ENCODE measurements around the gene DISC1. TPM values are rescaled to one million over a fixed set of nuclear protein-coding genes. Genes with fewer than 3 reads are reported as not detected.

DISC1 gene
- total RNA-seq, 1 experiment from 2014 or later: 1.8 TPM

DNA sequence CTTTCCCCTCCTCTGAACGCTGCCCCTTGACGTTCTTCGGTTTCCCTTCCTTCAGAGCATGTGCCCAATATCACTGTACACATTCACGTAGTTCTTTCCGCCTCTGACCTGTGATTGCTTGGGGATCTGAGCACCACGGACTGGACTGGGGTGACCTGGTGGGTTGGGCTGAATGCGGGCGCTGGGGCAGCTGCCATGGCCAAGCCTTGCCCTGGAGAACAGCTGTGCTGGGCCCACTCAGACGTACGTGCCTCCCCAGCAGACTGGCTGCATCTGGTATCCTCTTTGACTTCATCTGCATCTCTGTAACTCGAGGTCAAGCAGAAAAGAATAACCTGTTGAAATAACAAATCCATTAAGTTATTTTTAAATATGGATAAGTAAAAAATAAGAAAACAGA lies 35.1 kb upstream of the DISC1 start:
- CTCF ChIA-PET: interaction anchor here (0.9 to 2.0 kb wide), 2 partner anchors 11 to 276 kb away, joined by 3 to 4 read pairs; no protein-coding TSS in a partner anchor
- ATAC-seq: no peak

More for the DNA sequence above, 35.1 kb upstream of the DISC1 start:
- ChIA-PET RAD21 (ENCODE audit: low non-redundant PET in 1 of 2, low total read pairs in 2 of 2, uncharacterized antibody in 2 of 2, unreplicated experiment in 2 of 2) (interaction anchor here in 1 of 2 experiments (0.9 kb wide), 1 partner anchor 253 kb away, joined by 3 read pairs; the partner anchor contains the start of gene SPRTN), POLR2A (no interaction called here)
- Histone ChIP-seq H2AFZ (ENCODE audit: low read depth, low read length, poor library complexity, severe bottlenecking) (no peak overlapping the region), H3K27me3 (ENCODE audit: insufficient read depth, low read length) (no peaks in the 10 kb centered on the region), H3K79me2 (ENCODE audit: insufficient read depth, low read length) (no peaks in the 10 kb centered on the region), H3K9me3 (ENCODE audit: control insufficient read depth in 1 of 2, insufficient read depth in 1 of 2, low read depth in 1 of 2, low read length in 2 of 2) (no peaks in the 10 kb centered on the region), H4K20me1 (ENCODE audit: insufficient read depth) (no peaks in the 10 kb centered on the region), H3K4me2 (ENCODE audit: low read length) (no peak overlapping the region), H3K36me3 (ENCODE audit: control insufficient read depth in 1 of 2, insufficient read depth in 2 of 2, low read length in 2 of 2) (no peaks in the 10 kb centered on the region), H3K4me1 (ENCODE audit: control insufficient read depth in 1 of 2, insufficient read depth in 2 of 2, low read length in 2 of 2) (no peaks in the 10 kb centered on the region), H3K4me3 (replicated peaks in 1 of 2; ENCODE audit: low read depth in 1 of 2, low read length in 2 of 2) (no peak overlapping the region), H3K27ac (ENCODE audit: low read depth, low read length) (no peak overlapping the region), H3K9me2 (ENCODE audit: insufficient read depth) (no peaks in the 10 kb centered on the region), H3K9ac (ENCODE audit: low read length) (no peak overlapping the region)
- intact Hi-C loops (cut with micrococcal nuclease): no loop called here
- no peak for DNase-seq (ENCODE audit: low read depth, low spot score)
- no TSS peak for BruUV-seq (replicated peaks)
- TF ChIP-seq ZNF274 (IDR thresholded peaks at IDR 0.05; ENCODE audit: low read depth, low read length) (no peak), POLR2A (IDR thresholded peaks at IDR 0.05; ENCODE audit: borderline replicate concordance, extremely low read depth, insufficient read depth, insufficient read length) (no peak), POLR2AphosphoS5 (IDR thresholded peaks at IDR 0.05; ENCODE audit: low read depth, low read length) (no peak), CEBPB (IDR thresholded peaks at IDR 0.05; ENCODE audit: low read depth) (no peak), ZBTB33 (IDR thresholded peaks at IDR 0.05; ENCODE audit: extremely low read depth, insufficient replicate concordance, low read length) (no peak), FOSL1 (IDR thresholded peaks at IDR 0.05; ENCODE audit: low read depth) (no peak), ZFX (IDR thresholded peaks at IDR 0.05) (no peak)
- TF ChIP-seq, protein P1, sequence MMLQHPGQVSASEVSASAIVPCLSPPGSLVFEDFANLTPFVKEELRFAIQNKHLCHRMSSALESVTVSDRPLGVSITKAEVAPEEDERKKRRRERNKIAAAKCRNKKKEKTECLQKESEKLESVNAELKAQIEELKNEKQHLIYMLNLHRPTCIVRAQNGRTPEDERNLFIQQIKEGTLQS (IDR thresholded peaks at IDR 0.05): no peak
